Brain microvascular endothelial cell (primary cell): ENCODE measurements around the gene AFAP1L2.
A peak's percentile ranks its signal among the peaks of the same experiment; 100 is the strongest.

Source experiments
- DNase-seq: peaks from one replicate; pipeline ENCODE4 v3.0.0-alpha.2; 2020
- H3K27ac ChIP-seq: fragments of 250-450 bp; sonication (Bioruptor Pico); 2 replicates; pipeline ENCODE4 v1.5.1; 2020; ENCODE audit warnings: mild to moderate bottlenecking, moderate library complexity
- H3K27me3 ChIP-seq: fragments of 250-450 bp; sonication (Bioruptor Pico); replicated peaks from 2 replicates; pipeline ENCODE4 v1.5.1; 2020; ENCODE audit warnings: mild to moderate bottlenecking
- H3K36me3 ChIP-seq: fragments of 250-450 bp; sonication (Bioruptor Pico); replicated peaks from 2 replicates; pipeline ENCODE4 v1.5.1; 2020; ENCODE audit warnings: mild to moderate bottlenecking
- H3K4me3 ChIP-seq: 2 replicates; pipeline ENCODE4 v1.5.1; 2011; ENCODE audit warnings: low read depth, mild to moderate bottlenecking, control low read depth, low read length, moderate library complexity
- in situ Hi-C: cut with HindIII; loops from 2 replicates; pipeline ENCODE4 v1.10.0; 2017; ENCODE audit warnings: low sequenced_read_pairs, low pct_ligation_motif_present
- TF ChIP-seq, protein P1 (sequence below): IDR thresholded peaks from 2 replicates; pipeline ENCODE4 v1.5.1; 2011; ENCODE audit warnings: low read depth, mild to moderate bottlenecking, moderate library complexity, low read length, control low read depth, inconsistent platforms; ENCODE audit errors: missing control alignments

The AFAP1L2 gene

DNA sequence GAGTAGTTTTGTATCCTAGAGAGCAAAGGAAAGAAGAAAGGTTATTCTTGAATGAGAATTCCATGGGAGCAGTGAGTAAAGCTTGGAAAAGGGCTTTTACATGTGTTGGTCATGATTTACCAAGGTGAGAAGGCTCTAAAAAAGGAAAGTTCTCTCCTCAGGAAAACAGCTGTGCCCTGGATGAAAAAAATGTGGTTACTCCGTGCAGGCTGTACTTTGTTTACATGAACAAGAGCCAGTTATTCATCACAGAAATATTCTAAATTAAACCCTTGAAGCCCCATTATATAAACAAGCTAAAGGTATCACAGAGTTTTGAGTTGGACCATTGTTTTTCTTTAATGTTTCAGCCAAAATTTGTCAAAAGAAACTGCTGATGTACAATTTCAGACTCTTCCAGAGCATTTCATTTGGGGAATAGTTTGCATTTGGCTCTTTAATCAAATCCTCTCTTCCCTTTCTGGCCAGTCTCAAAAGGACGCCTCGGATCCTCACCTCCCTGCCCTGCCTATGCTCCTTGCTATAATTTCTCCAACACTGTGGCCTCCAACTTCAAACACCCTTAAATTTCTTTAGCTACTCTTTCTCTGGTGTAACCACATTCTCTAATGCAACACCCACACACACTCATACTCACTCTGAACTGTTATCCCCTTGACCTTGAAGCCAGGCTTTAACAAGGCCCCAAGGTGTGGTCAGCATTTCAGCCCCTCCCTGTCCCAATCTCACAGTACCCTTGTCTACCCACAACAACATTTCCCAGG, 47.4 kb downstream of the AFAP1L2 start:
- Histone ChIP-seq H3K27me3 (no peaks in the 10 kb centered on the region), H3K27ac (no peak overlapping the region), H3K36me3 (no peaks in the 10 kb centered on the region), H3K4me3 (no peak overlapping the region)
- TF ChIP-seq, protein P1, sequence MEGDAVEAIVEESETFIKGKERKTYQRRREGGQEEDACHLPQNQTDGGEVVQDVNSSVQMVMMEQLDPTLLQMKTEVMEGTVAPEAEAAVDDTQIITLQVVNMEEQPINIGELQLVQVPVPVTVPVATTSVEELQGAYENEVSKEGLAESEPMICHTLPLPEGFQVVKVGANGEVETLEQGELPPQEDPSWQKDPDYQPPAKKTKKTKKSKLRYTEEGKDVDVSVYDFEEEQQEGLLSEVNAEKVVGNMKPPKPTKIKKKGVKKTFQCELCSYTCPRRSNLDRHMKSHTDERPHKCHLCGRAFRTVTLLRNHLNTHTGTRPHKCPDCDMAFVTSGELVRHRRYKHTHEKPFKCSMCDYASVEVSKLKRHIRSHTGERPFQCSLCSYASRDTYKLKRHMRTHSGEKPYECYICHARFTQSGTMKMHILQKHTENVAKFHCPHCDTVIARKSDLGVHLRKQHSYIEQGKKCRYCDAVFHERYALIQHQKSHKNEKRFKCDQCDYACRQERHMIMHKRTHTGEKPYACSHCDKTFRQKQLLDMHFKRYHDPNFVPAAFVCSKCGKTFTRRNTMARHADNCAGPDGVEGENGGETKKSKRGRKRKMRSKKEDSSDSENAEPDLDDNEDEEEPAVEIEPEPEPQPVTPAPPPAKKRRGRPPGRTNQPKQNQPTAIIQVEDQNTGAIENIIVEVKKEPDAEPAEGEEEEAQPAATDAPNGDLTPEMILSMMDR, result no peak
- in situ Hi-C loops, result no loop called here
- DNase-seq, result peak; percentile 18

DNA sequence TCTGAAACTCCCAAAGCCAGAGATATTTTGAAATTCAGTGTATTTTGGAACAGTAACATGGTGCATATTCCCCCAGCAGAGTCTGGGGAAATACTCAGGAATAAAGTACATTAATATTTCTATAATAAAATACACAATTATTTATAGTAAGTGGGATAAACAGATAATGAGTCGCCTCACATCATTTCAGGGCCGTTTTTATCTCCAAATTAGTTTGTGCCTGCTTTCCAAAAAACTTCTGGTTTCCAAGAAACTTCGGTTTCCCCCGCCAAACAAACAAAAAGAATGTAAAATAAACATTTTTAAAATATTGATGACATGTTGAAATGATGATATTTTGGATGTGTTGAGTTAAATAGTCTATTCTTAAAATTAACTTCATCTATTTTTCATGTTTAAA, 48.2 kb downstream of the AFAP1L2 start:
- H3K27ac ChIP-seq, result no peak overlapping the region
- no peak for DNase-seq
- TF ChIP-seq, protein P1, result no peak
- in situ Hi-C loops, result no loop called here
- no peaks in the 10 kb centered on the region for H3K27me3 ChIP-seq
- H3K36me3 ChIP-seq, result no peaks in the 10 kb centered on the region
- H3K4me3 ChIP-seq, result no peak overlapping the region

DNA sequence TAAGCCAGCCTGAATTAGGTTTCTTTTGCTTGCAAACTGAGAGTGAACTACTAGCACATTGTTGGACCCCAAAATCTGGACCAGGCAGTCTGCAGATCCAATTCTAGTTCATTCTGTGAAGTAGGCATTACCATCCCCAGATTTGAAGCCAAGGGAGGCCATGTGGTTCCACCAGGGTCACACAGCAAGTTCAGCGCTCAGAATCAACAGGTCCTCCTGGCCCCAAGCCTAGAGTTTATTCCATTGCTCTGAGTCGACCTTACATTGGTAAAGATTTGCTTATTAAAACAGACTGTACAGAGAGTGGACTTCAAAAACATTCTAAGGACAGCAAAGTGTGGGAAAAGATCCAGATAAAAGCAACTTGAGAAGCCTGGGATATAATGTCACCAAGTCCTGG, 50.9 kb downstream of the AFAP1L2 start:
- Histone ChIP-seq H3K27me3 (no peaks in the 10 kb centered on the region), H3K4me3 (no peak overlapping the region), H3K36me3 (no peaks in the 10 kb centered on the region), H3K27ac (no peak overlapping the region)
- in situ Hi-C loops, result no loop called here
- no peak for DNase-seq
- TF ChIP-seq, protein P1, result no peak

DNA sequence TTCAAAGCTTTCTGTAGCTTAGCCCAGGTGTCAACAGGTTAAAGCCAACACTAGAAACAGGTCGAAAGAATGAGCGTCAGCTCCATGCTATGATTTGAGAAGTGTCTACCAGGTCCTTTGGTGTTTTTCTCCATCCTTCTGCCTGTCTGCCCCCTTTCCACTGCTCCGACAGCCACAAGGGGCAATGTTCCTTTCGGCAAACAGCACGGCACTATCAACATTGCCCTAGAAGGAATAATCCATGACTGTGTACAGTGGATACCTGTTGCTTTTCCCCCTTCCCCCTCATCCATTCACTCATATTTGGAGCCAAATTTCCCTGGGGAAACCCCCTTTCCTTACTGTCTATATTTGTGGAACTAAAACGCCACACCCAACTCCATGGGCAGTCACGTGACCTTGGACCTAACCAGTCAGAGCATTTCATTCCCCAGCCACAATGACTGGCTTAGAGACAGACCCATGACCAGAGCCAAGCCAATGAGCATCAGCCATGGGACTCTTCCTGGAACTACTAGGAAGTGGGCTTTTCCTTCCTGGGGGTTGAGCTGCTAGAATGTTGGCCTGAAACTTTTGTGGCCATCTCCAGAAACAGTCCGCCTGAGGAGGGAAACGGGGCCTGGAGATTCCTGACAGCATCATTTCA, 51.5 kb downstream of the AFAP1L2 start:
- no peak for DNase-seq
- H3K27me3 ChIP-seq, result no peaks in the 10 kb centered on the region
- H3K36me3 ChIP-seq, result no peaks in the 10 kb centered on the region
- no peak overlapping the region for H3K27ac ChIP-seq
- in situ Hi-C loops, result no loop called here
- TF ChIP-seq, protein P1, result no peak
- no peak overlapping the region for H3K4me3 ChIP-seq

DNA sequence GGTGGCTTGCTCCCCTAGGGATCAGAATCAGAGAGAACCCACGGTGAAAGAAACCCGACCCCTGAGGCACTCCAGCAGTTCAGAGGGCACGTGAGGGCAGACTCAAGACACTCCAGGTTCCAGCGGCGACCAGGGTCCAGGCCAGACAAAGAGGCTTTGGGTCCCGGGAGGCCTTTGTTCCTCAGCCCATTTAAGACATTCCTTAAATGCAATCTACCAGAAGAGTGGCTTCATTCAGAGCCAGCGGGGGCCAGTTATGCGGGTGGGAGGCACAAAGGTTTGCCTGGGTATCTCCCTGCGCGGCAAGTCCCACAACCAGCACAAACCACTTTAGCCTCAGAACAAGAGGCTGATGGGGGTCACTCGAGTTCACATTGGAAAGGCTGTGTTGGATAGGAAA, 53.6 kb downstream of the AFAP1L2 start:
- DNase-seq, result no peak
- TF ChIP-seq, protein P1, result no peak
- Histone ChIP-seq H3K27ac (no peak overlapping the region), H3K36me3 (no peaks in the 10 kb centered on the region), H3K27me3 (no peaks in the 10 kb centered on the region), H3K4me3 (no peak overlapping the region)
- in situ Hi-C loops, result no loop called here
